ENCODE data around the gene RTKN. TPM values are rescaled to one million over a fixed set of nuclear protein-coding genes. Genes with fewer than 3 reads are reported as not detected.
A peak's percentile ranks its signal among the peaks of the same experiment; 100 is the strongest.

Gene RTKN
- total and polyA plus RNA-seq, 10 of the 15 experiments (the other 5 are each of a cell fraction or from before 2014, with no cell fraction given) = 0.50 to 12.3 (median 5.4) TPM

- POLR2A ChIA-PET = interaction anchor here (0.6 to 3.4 kb wide), 15 partner anchors 8 to 670 kb away, joined by 3 to 29 read pairs (median 4); partner anchors contain the start of genes C2orf81, INO80B, MOGS and MRPL53
- no peak for ATAC-seq
- TSS peak; percentile 58 for BruUV-seq (replicated peaks)
- no peak for FAIRE-seq
- Histone ChIP-seq H3K9ac (ENCODE audit: control insufficient read depth, insufficient read depth, low read length) (peak overlapping the region; percentile 62), H4K20me1 (ENCODE audit: control insufficient read depth, insufficient read depth) (no peaks in the 10 kb centered on the region), H3K4me1 (ENCODE audit: control insufficient read depth, insufficient read depth, low read length) (peaks cover 23% of the 10 kb centered on the region), H3K4me2 (ENCODE audit: control insufficient read depth, insufficient read depth) (peak overlapping the region; percentile 81), H3K4me3 (peak overlapping the region; percentile 61; the same call in 1 of the 2 replicates), H3K9me3 (replicated peaks; ENCODE audit: control insufficient read depth, insufficient read depth, low read length) (no peaks in the 10 kb centered on the region), H3K79me2 (ENCODE audit: control insufficient read depth, insufficient read depth, low read length) (no peaks in the 10 kb centered on the region; the same call in 1 of the 2 replicates), H3K36me3 (ENCODE audit: control insufficient read depth in 2 of 2, insufficient read depth in 2 of 2, low read length in 1 of 2) (no peaks in the 10 kb centered on the region), H3K27ac (ENCODE audit: control insufficient read depth, insufficient read depth) (0 out of 2 replicates have a peak overlapping the region, but pooled peaks have one; percentile 2), H3K27me3 (replicated peaks in 1 of 2; ENCODE audit: control insufficient read depth in 2 of 2, insufficient read depth in 2 of 2, low read length in 1 of 2) (peaks cover 2 to 10% of the 10 kb centered on the region in 2 experiments; a peak in 3 of 4 replicates), H2AFZ (ENCODE audit: control insufficient read depth, low read depth, low read length) (peak overlapping the region; percentile 59)
- SMC1A ChIA-PET (ENCODE audit: uncharacterized antibody, unreplicated experiment) = interaction anchor here (0.6 to 2.0 kb wide), 10 partner anchors 8 to 258 kb away, joined by 3 to 9 read pairs (median 4); partner anchors contain the start of genes C2orf81, INO80B, MRPL53 and WBP1
- intact Hi-C loops (cut with micrococcal nuclease; ENCODE audit: unreplicated experiment) (no loop called here), in situ Hi-C loops (cut with MboI) (no loop called here)
- RAD21 ChIA-PET (ENCODE audit: unreplicated experiment) = interaction anchor here (0.6 to 2.3 kb wide), 14 partner anchors 10 to 137 kb away, joined by 3 to 13 read pairs (median 4); partner anchors contain the start of genes C2orf81, INO80B, MRPL53 and WDR54
- DNase-seq (ENCODE audit: low read depth, low spot score) = no peak
- no peak for TF ChIP-seq EZH2 (IDR thresholded peaks at IDR 0.05; ENCODE audit: borderline replicate concordance, control insufficient read depth, low read depth, low read length)
- TF ChIP-seq, protein P1, sequence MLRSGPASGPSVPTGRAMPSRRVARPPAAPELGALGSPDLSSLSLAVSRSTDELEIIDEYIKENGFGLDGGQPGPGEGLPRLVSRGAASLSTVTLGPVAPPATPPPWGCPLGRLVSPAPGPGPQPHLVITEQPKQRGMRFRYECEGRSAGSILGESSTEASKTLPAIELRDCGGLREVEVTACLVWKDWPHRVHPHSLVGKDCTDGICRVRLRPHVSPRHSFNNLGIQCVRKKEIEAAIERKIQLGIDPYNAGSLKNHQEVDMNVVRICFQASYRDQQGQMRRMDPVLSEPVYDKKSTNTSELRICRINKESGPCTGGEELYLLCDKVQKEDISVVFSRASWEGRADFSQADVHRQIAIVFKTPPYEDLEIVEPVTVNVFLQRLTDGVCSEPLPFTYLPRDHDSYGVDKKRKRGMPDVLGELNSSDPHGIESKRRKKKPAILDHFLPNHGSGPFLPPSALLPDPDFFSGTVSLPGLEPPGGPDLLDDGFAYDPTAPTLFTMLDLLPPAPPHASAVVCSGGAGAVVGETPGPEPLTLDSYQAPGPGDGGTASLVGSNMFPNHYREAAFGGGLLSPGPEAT (IDR thresholded peaks at IDR 0.05; ENCODE audit: low read depth) = 0 out of 2 replicates have a peak, but pooled peaks have one; percentile 27
- CTCF ChIA-PET = interaction anchor here (0.8 to 2.5 kb wide), 8 partner anchors 8 to 149 kb away, joined by 3 to 12 read pairs (median 3); partner anchors contain the start of genes C2orf81, INO80B, MRPL53 and WDR54
- WGBS (ENCODE audit: insufficient coverage, insufficient replicate concordance, low lambda C conversion rate, missing lambda C conversion rate) = 60% methylated on average over 14 of the region's 14 CpGs
These were observed 1.8 kb downstream of the RTKN start for GRCh38 chr2:74439803-74440377.
